NCI-H510A treated with DMSO at 0.1 percent for 48 hours (cell line): Measurements from ENCODE around the gene GLDC.

Source experiments
- DNase-seq: peaks from one replicate; lab custom pipeline; 2025; lab: John Stamatoyannopoulos, UW

GLDC gene

DNA sequence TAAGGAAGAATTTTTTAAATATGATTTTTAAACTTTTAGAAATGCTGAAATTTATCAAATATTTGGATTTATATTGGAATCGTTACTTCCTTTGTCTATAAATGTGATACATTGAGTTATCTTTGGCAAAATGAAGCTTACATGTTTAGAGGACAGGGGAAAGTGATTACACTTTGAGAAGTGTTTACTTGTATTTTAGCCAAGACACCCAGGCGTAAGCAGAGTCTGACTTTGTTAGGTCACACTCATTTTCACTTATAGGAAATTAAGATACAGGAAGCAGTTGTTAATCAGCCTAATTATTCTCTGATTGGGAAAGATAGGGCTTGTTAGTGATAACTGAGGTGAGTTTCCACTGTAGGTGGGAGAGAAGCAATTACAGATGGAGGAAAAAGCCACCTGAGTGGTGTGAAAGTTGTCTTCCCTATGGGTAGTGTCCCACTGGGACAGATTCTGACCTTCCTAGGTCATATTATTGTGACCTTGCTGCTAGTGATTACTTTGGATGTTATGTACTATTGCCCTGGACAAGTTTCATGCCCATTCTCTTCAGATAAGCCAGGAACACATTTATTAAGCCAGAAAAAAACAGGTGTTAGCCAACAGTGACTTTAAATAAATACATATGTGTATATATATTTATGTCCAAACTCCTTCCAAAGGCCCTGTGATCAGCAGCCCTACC, 143.9 kb downstream of the GLDC start:
- DNase-seq = no peak

DNA sequence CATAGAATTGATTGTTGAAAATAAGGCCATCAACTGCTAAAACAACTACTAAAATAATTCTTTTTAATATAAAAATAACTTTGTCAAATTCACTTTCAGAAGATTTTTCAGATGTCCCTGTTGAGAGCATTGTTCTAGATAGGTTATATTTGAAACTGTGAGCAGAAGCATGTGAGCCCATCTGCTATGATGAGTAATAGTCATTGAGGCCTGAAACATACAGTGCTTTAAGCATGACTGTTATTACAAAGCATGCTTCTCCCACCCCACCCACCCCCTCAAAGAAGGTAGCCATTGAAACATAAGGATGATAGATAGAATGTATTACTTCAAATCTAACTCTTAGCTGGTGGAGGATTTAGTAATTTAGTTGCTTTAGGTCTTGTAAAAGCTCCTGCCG, 146.5 kb downstream of the GLDC start:
- no peak for DNase-seq

DNA sequence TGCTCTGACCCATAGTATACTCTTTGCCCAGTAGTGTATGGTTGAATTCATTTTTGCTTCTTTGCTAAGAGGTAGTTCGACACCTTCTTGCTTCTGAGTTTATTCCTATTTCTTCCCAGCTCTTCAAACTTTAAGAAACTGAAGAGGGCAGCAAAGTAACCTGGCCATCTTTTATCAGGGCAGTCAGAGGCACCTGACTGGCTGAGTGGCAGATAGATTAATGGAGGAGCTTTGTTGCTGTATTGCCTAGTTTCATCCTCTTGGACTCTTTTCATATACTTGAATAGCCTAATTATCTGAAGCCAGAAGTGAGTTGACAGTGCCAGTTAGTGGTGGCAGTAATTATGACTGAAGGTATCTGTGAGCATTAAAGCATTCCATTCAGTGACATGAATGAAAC, 150.1 kb downstream of the GLDC start:
- DNase-seq = no peak

DNA sequence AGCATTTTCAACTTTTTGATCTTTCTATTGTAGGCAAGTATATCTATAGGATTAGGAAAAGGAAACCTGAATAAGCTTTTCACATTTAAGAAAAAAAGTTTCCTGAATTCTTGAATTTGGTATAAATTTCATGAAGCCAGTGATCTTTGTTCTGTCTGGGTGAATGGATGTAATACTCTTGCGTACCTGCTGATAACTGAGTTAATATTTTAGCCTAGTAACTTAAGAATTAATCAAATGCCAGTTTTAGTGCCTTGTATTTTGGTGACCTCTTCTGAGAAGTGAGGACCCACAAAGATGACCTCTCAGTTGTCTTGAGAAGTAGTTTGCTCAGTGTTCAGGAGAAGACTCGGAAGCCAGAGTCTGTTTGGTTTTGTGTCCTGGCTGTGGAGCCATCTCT, 154.7 kb downstream of the GLDC start:
- no peak for DNase-seq

DNA sequence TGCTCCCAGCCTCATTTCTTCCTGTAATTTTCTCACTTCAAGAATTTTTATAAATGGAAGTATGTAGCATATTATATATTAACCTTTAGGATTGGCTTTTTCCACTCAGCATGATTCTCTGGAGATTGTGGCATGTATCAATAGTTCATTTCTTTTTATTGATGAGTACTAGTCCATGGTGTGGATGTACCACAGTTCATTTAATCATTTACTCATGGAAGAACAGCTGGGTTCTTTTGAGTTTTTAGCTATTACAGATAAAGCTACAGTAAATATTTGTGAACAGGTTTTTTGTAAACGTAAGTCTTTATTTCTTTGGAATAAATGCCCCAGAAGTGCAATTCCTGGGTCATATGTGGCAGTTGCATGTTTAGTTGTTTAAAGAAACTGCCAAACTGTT, 156.4 kb downstream of the GLDC start:
- no peak for DNase-seq

DNA sequence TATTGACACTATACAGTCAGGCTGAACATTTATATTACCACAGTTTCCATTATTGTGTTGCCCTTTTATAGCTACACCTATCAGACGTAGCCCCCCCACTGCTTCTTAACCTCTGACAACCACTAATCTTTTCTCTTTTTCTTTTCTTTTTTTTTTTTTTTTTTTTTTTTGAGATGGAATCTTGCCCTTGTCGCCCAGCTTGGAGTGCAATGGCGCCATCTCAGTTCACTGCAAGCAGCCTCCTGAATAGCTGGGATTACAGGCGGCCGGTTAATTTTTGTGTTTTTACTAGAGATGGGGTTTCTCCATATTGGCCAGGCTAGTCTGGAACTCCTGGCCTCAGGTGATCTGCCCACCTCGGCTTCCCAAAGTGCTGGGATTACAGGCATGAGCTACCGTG, 157.1 kb downstream of the GLDC start:
- no peak for DNase-seq

DNA sequence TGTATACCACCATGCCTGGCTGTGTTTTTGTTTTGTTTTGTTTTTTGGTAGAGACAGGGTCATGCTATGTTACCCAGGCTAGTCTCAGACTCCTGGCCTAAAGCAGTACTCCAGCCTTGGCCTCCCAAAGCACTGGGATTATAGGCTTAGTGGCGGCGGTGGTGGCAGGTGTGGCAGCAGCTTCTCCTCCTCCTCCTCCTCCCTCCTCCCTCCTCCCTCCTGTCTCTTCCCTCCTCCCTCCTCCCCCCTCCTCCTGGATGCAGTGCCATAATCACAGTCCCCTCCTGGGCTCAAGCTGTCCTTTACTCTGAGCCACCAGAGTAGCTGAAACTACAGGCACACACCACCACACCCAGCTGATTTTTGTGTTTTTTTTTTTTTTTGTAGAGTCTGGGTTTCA, 161.3 kb downstream of the GLDC start:
- DNase-seq = no peak
